Smooth muscle cell of the brain vasculature (primary cell): ENCODE measurements around the gene PDXDC1.
"Not testable (repeated sequence)": the region's sequence is repeated elsewhere in the genome, so short reads cannot be mapped to it uniquely, and the experiment has no call there.

ENCODE experiments used
- DNase-seq: peaks from one replicate; pipeline ENCODE4 v3.0.0-alpha.2; 2012; ENCODE audit warnings: low read depth, low spot score

Gene PDXDC1

GRCh38 chr16:14973785-14974322, 972 bp upstream of the PDXDC1 start:
- DNase-seq: not testable (repeated sequence)

GRCh38 chr16:14974331-14974655, 533 bp upstream of the PDXDC1 start:
- DNase-seq: not testable (repeated sequence)

- DNase-seq: not testable (repeated sequence)
Observed at GRCh38 chr16:14975418-14976194, 780 bp downstream of the PDXDC1 start.

- not testable (repeated sequence) for DNase-seq
Observed at GRCh38 chr16:14976971-14977736, 2.3 kb downstream of the PDXDC1 start.

GRCh38 chr16:14978281-14978680, 3.5 kb downstream of the PDXDC1 start:
- not testable (repeated sequence) for DNase-seq

- DNase-seq: not testable (repeated sequence)
Observed at GRCh38 chr16:14978908-14979307, 4.1 kb downstream of the PDXDC1 start.

- not testable (repeated sequence) for DNase-seq
Observed at GRCh38 chr16:14981234-14981633, 6.4 kb downstream of the PDXDC1 start.

- not testable (repeated sequence) for DNase-seq
Observed at GRCh38 chr16:14982521-14982920, 7.7 kb downstream of the PDXDC1 start.

GRCh38 chr16:14988092-14988491, 13.3 kb downstream of the PDXDC1 start:
- DNase-seq: not testable (repeated sequence)

- not testable (repeated sequence) for DNase-seq
Observed at GRCh38 chr16:14988661-14989191, 13.9 kb downstream of the PDXDC1 start.

- not testable (repeated sequence) for DNase-seq
Observed at GRCh38 chr16:14989291-14990281, 14.8 kb downstream of the PDXDC1 start.

- not testable (repeated sequence) for DNase-seq
Observed at GRCh38 chr16:14993277-14994151, 18.7 kb downstream of the PDXDC1 start.

- not testable (repeated sequence) for DNase-seq
Observed at GRCh38 chr16:14996702-14997101, 21.9 kb downstream of the PDXDC1 start.

- not testable (repeated sequence) for DNase-seq
Observed at GRCh38 chr16:14998300-14998699, 23.5 kb downstream of the PDXDC1 start.

GRCh38 chr16:14999845-15000244, 25.0 kb downstream of the PDXDC1 start:
- DNase-seq: not testable (repeated sequence)

- not testable (repeated sequence) for DNase-seq
Observed at GRCh38 chr16:15002448-15002847, 27.6 kb downstream of the PDXDC1 start.

- not testable (repeated sequence) for DNase-seq
Observed at GRCh38 chr16:15005357-15006132, 30.7 kb downstream of the PDXDC1 start.

- DNase-seq: not testable (repeated sequence)
Observed at GRCh38 chr16:15008647-15009046, 33.8 kb downstream of the PDXDC1 start.

GRCh38 chr16:15012941-15013340, 38.1 kb downstream of the PDXDC1 start:
- not testable (repeated sequence) for DNase-seq
